HG03469 (cell line): ENCODE data around the gene ALPK3.
"Not testable (repeated sequence)": the region's sequence is repeated elsewhere in the genome, so short reads cannot be mapped to it uniquely, and the experiment has no call there.

Experiments used
- ATAC-seq: cut with Tn5 transposase; IDR thresholded peaks from one replicate; pipeline ENCODE4 v1.9.1; 2021; ENCODE audit warnings: mild to moderate bottlenecking, moderate library complexity, moderate number of reproducible peaks; ENCODE audit not compliant: unreplicated experiment

The ALPK3 gene

GRCh38 chr15:84872009-84872910 is 55.1 kb downstream of the ALPK3 start:
- ATAC-seq = no peak

- no peak for ATAC-seq
These were observed 56.8 kb downstream of the ALPK3 start for GRCh38 chr15:84873997-84874396.

- no peak for ATAC-seq
These were observed 58.0 kb downstream of the ALPK3 start for GRCh38 chr15:84874981-84875699.

- ATAC-seq = no peak
These were observed 59.1 kb downstream of the ALPK3 start for GRCh38 chr15:84876269-84876668.

- not testable (repeated sequence) for ATAC-seq
These were observed 60.5 kb downstream of the ALPK3 start for GRCh38 chr15:84877701-84878100.

GRCh38 chr15:84878504-84878903 is 61.3 kb downstream of the ALPK3 start:
- ATAC-seq = no peak

GRCh38 chr15:84879088-84879780 is 62.1 kb downstream of the ALPK3 start:
- ATAC-seq = no peak

GRCh38 chr15:84880007-84880406 is 62.9 kb downstream of the ALPK3 start:
- ATAC-seq = no peak

- no peak for ATAC-seq
These were observed 63.8 kb downstream of the ALPK3 start for GRCh38 chr15:84880822-84881519.

- ATAC-seq = no peak
These were observed 64.3 kb downstream of the ALPK3 start for GRCh38 chr15:84881520-84881830.

- ATAC-seq = no peak
These were observed 66.3 kb downstream of the ALPK3 start for GRCh38 chr15:84883466-84883865.

GRCh38 chr15:84883916-84884781 is 67.0 kb downstream of the ALPK3 start, which contains the start of gene SLC28A1:
TSS of gene SLC28A1 (plus strand) at chr15:84884662. CDS start at chr15:84887761, 3,099 bp downstream.
- ATAC-seq = no peak

GRCh38 chr15:84885801-84886200 is 68.6 kb downstream of the ALPK3 start:
- no peak for ATAC-seq

- no peak for ATAC-seq
These were observed 69.2 kb downstream of the ALPK3 start for GRCh38 chr15:84886211-84886983.

GRCh38 chr15:84886984-84887299 is 69.8 kb downstream of the ALPK3 start:
- no peak for ATAC-seq

- no peak for ATAC-seq
These were observed 70.8 kb downstream of the ALPK3 start for GRCh38 chr15:84887938-84888337.

- ATAC-seq = no peak
These were observed 71.5 kb downstream of the ALPK3 start for GRCh38 chr15:84888639-84889038.

- no peak for ATAC-seq
These were observed 72.3 kb downstream of the ALPK3 start for GRCh38 chr15:84889313-84889990.
